ENCODE data around the gene VGF.

GRCh38 chr7:101156277-101156676 is 9.1 kb downstream of the VGF start:
- TF ChIP-seq ZNF76 (tag by site-specific recombination; IDR thresholded peaks at IDR 0.05; ENCODE audit: borderline replicate concordance, low read depth) (no peak), ZNF707 (tag by site-specific recombination; IDR thresholded peaks at IDR 0.05) (no peak), SP7 (tag by site-specific recombination; IDR thresholded peaks at IDR 0.05) (no peak), ZNF837 (tag by site-specific recombination; IDR thresholded peaks at IDR 0.05) (no peak), YY1 (tag by site-specific recombination; IDR thresholded peaks at IDR 0.05) (no peak), ZNF639 (tag by site-specific recombination; IDR thresholded peaks at IDR 0.05) (no peak), SP3 (tag by site-specific recombination; IDR thresholded peaks at IDR 0.05) (no peak), ZNF175 (tag by site-specific recombination; IDR thresholded peaks at IDR 0.05) (no peak)
- TF ChIP-seq, protein P1, sequence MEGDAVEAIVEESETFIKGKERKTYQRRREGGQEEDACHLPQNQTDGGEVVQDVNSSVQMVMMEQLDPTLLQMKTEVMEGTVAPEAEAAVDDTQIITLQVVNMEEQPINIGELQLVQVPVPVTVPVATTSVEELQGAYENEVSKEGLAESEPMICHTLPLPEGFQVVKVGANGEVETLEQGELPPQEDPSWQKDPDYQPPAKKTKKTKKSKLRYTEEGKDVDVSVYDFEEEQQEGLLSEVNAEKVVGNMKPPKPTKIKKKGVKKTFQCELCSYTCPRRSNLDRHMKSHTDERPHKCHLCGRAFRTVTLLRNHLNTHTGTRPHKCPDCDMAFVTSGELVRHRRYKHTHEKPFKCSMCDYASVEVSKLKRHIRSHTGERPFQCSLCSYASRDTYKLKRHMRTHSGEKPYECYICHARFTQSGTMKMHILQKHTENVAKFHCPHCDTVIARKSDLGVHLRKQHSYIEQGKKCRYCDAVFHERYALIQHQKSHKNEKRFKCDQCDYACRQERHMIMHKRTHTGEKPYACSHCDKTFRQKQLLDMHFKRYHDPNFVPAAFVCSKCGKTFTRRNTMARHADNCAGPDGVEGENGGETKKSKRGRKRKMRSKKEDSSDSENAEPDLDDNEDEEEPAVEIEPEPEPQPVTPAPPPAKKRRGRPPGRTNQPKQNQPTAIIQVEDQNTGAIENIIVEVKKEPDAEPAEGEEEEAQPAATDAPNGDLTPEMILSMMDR (tag by site-specific recombination; IDR thresholded peaks at IDR 0.05) = no peak
- TF ChIP-seq, protein P2, sequence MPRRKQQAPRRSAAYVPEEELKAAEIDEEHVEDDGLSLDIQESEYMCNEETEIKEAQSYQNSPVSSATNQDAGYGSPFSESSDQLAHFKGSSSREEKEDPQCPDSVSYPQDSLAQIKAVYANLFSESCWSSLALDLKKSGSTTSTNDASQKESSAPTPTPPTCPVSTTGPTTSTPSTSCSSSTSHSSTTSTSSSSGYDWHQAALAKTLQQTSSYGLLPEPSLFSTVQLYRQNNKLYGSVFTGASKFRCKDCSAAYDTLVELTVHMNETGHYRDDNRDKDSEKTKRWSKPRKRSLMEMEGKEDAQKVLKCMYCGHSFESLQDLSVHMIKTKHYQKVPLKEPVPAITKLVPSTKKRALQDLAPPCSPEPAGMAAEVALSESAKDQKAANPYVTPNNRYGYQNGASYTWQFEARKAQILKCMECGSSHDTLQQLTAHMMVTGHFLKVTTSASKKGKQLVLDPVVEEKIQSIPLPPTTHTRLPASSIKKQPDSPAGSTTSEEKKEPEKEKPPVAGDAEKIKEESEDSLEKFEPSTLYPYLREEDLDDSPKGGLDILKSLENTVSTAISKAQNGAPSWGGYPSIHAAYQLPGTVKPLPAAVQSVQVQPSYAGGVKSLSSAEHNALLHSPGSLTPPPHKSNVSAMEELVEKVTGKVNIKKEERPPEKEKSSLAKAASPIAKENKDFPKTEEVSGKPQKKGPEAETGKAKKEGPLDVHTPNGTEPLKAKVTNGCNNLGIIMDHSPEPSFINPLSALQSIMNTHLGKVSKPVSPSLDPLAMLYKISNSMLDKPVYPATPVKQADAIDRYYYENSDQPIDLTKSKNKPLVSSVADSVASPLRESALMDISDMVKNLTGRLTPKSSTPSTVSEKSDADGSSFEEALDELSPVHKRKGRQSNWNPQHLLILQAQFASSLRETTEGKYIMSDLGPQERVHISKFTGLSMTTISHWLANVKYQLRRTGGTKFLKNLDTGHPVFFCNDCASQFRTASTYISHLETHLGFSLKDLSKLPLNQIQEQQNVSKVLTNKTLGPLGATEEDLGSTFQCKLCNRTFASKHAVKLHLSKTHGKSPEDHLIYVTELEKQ (tag by site-specific recombination; IDR thresholded peaks at IDR 0.05; ENCODE audit: borderline replicate concordance) = no peak
- TF ChIP-seq, protein P3, sequence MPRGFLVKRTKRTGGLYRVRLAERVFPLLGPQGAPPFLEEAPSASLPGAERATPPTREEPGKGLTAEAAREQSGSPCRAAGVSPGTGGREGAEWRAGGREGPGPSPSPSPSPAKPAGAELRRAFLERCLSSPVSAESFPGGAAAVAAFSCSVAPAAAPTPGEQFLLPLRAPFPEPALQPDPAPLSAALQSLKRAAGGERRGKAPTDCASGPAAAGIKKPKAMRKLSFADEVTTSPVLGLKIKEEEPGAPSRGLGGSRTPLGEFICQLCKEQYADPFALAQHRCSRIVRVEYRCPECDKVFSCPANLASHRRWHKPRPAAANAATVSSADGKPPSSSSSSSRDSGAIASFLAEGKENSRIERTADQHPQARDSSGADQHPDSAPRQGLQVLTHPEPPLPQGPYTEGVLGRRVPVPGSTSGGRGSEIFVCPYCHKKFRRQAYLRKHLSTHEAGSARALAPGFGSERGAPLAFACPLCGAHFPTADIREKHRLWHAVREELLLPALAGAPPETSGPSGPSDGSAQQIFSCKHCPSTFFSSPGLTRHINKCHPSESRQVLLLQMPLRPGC (tag by site-specific recombination; IDR thresholded peaks at IDR 0.05) = no peak
- TF ChIP-seq, protein P4, sequence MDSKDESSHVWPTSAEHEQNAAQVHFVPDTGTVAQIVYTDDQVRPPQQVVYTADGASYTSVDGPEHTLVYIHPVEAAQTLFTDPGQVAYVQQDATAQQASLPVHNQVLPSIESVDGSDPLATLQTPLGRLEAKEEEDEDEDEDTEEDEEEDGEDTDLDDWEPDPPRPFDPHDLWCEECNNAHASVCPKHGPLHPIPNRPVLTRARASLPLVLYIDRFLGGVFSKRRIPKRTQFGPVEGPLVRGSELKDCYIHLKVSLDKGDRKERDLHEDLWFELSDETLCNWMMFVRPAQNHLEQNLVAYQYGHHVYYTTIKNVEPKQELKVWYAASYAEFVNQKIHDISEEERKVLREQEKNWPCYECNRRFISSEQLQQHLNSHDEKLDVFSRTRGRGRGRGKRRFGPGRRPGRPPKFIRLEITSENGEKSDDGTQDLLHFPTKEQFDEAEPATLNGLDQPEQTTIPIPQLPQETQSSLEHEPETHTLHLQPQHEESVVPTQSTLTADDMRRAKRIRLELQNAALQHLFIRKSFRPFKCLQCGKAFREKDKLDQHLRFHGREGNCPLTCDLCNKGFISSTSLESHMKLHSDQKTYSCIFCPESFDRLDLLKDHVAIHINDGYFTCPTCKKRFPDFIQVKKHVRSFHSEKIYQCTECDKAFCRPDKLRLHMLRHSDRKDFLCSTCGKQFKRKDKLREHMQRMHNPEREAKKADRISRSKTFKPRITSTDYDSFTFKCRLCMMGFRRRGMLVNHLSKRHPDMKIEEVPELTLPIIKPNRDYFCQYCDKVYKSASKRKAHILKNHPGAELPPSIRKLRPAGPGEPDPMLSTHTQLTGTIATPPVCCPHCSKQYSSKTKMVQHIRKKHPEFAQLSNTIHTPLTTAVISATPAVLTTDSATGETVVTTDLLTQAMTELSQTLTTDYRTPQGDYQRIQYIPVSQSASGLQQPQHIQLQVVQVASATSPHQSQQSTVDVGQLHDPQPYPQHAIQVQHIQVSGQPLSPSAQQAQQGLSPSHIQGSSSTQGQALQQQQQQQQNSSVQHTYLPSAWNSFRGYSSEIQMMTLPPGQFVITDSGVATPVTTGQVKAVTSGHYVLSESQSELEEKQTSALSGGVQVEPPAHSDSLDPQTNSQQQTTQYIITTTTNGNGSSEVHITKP (tag by site-specific recombination; IDR thresholded peaks at IDR 0.05) = no peak

Measured in HEK293 (cell line).